NCI-H2196 treated with DMSO at 0.1 percent for 48 hours (cell line): ENCODE data around the gene MEIOB.
"Not testable (repeated sequence)": the region's sequence is repeated elsewhere in the genome, so short reads cannot be mapped to it uniquely, and the experiment has no call there.

Experiments
- DNase-seq: peaks from one replicate; lab custom pipeline; 2025; ENCODE audit not compliant: unreplicated experiment; lab: John Stamatoyannopoulos, UW

Gene MEIOB

GRCh38 chr16:1816396-1817275, 55.3 kb downstream of the MEIOB start:
- DNase-seq = no peak

GRCh38 chr16:1815461-1815860, 56.5 kb downstream of the MEIOB start:
- no peak for DNase-seq

- DNase-seq = peak; percentile 58
These were observed 59.2 kb downstream of the MEIOB start for GRCh38 chr16:1812732-1813163.

GRCh38 chr16:1810536-1810935, 61.4 kb downstream of the MEIOB start:
- DNase-seq = no peak

- no peak for DNase-seq
These were observed 61.9 kb downstream of the MEIOB start for GRCh38 chr16:1810106-1810505.

GRCh38 chr16:1809281-1809801, 62.6 kb downstream of the MEIOB start:
- no peak for DNase-seq

- DNase-seq = no peak
These were observed 63.3 kb downstream of the MEIOB start for GRCh38 chr16:1808691-1809090.

GRCh38 chr16:1807626-1808025, 64.3 kb downstream of the MEIOB start:
- no peak for DNase-seq

- DNase-seq = no peak
These were observed 71.3 kb downstream of the MEIOB start for GRCh38 chr16:1800701-1801100.

GRCh38 chr16:1799263-1799662, 72.7 kb downstream of the MEIOB start:
- DNase-seq = not testable (repeated sequence)

- no peak for DNase-seq
These were observed 76.9 kb downstream of the MEIOB start for GRCh38 chr16:1794908-1795666.

- no peak for DNase-seq
These were observed 77.6 kb downstream of the MEIOB start for GRCh38 chr16:1794221-1794871.

GRCh38 chr16:1793578-1794220, 78.3 kb downstream of the MEIOB start, which contains the start of gene IGFALS:
TSS of gene IGFALS (minus strand) at chr16:1793705. CDS start at chr16:1793652, 53 bp downstream.
- DNase-seq = no peak

- no peak for DNase-seq
These were observed 79.0 kb downstream of the MEIOB start for GRCh38 chr16:1792836-1793577.

- DNase-seq = no peak
These were observed 79.8 kb downstream of the MEIOB start for GRCh38 chr16:1791943-1792812.

GRCh38 chr16:1791256-1791942, 80.6 kb downstream of the MEIOB start:
- no peak for DNase-seq

- DNase-seq = no peak
These were observed 81.2 kb downstream of the MEIOB start for GRCh38 chr16:1790611-1791255.

GRCh38 chr16:1790261-1790610, 81.7 kb downstream of the MEIOB start:
- DNase-seq = no peak
